RWPE2 (cell line): ENCODE results near the gene UVSSA.

ENCODE experiments used
- ATAC-seq: fragments of 200-7000 bp; cut with Tn5 transposase; 3 replicates; pipeline ENCODE4 v1.9.1; 2021; ENCODE audit warnings: low read depth
- DNase-seq: peaks from one replicate; pipeline ENCODE4 v3.0.0-alpha.2; 2020; ENCODE audit warnings: low spot score
- H3K27ac ChIP-seq: fragments of 450-650 bp; 2 replicates; pipeline ENCODE4 v1.5.1; 2017; ENCODE audit warnings: mild to moderate bottlenecking; ENCODE audit not compliant: poor library complexity, severe bottlenecking
- H3K27me3 ChIP-seq: fragments of 250-450 bp; sonication (Bioruptor Pico); 2 replicates; pipeline ENCODE4 v1.5.1; 2021; ENCODE audit warnings: mild to moderate bottlenecking, moderate library complexity; ENCODE audit not compliant: insufficient read depth, poor library complexity, severe bottlenecking
- H3K36me3 ChIP-seq: fragments of 250-450 bp; sonication (Bioruptor Pico); 2 replicates; pipeline ENCODE4 v1.5.1; 2020; ENCODE audit warnings: low read depth, mild to moderate bottlenecking, moderate library complexity
- H3K4me1 ChIP-seq: fragments of 250-450 bp; sonication (Bioruptor Pico); 2 replicates; pipeline ENCODE4 v1.5.1; 2021; ENCODE audit warnings: mild to moderate bottlenecking, moderate library complexity; ENCODE audit not compliant: insufficient read depth, poor library complexity, severe bottlenecking
- H3K4me3 ChIP-seq: fragments of 250-450 bp; sonication (Bioruptor Pico); 2 replicates; pipeline ENCODE4 v1.5.1; 2021; ENCODE audit warnings: mild to moderate bottlenecking, moderate library complexity; ENCODE audit not compliant: severe bottlenecking
- H3K9me3 ChIP-seq: fragments of 250-450 bp; sonication (Bioruptor Pico); 2 replicates; pipeline ENCODE4 v1.5.1; 2021; ENCODE audit warnings: mild to moderate bottlenecking, moderate library complexity; ENCODE audit not compliant: severe bottlenecking
- TF ChIP-seq, protein P1 (sequence below): fragments of 450-650 bp; IDR thresholded peaks from one replicate; pipeline ENCODE4 v1.5.1; 2017; ENCODE audit warnings: mild to moderate bottlenecking, moderate library complexity; ENCODE audit not compliant: poor library complexity, severe bottlenecking

The UVSSA gene

DNA sequence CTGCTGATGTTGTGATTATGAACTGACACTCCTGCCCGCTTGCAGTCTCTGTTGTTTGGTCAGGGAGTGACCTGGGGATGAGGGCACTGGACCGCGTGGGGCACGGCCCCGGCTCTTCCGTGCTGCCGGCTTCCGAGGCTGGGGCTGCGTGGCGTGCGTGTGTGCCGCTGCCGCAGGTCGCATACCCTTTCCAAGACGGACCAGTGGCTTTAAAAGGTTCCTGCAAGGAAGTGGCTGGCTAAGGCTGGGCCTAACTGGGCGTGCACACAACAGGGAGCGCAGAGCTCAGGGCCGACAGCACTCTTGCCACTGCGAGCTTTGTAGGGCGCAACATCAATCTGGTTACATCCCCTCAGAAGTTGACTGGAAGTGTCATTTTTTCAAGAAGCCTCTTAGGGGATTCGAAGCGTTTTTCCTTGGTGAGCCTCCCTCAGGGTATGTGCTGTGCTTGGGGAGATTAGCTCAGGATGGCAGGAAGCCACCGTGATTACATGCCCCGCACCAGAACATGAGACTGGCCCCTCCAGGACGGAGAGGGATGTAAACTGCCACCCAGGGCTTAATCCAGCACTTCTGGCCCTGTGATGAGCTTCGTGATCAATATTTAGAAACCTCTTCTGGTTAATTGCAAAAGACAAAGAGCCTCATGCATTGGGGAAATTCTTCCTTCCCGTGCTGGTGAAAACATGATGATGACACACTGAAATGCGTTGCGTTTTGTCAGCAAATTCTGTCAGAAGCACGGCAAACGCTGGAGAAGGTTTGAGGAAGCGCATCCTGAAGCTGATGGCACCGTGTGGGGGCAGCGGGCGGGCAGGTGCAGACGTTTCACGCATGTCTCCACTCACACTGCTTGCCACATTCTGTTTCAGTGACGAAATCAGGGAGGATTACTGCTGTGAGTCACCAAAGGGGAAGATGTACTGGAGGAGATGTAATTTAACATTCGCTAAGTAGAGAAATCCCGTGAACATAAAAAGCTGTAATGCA is 46.2 kb upstream of the UVSSA start:
- Histone ChIP-seq H3K27me3 (no peaks in the 10 kb centered on the region), H3K4me3 (no peak overlapping the region), H3K36me3 (peaks cover 68% of the 10 kb centered on the region), H3K27ac (peak overlapping the region; percentile 89), H3K4me1 (peaks cover 53% of the 10 kb centered on the region), H3K9me3 (no peaks in the 10 kb centered on the region)
- TF ChIP-seq, protein P1, sequence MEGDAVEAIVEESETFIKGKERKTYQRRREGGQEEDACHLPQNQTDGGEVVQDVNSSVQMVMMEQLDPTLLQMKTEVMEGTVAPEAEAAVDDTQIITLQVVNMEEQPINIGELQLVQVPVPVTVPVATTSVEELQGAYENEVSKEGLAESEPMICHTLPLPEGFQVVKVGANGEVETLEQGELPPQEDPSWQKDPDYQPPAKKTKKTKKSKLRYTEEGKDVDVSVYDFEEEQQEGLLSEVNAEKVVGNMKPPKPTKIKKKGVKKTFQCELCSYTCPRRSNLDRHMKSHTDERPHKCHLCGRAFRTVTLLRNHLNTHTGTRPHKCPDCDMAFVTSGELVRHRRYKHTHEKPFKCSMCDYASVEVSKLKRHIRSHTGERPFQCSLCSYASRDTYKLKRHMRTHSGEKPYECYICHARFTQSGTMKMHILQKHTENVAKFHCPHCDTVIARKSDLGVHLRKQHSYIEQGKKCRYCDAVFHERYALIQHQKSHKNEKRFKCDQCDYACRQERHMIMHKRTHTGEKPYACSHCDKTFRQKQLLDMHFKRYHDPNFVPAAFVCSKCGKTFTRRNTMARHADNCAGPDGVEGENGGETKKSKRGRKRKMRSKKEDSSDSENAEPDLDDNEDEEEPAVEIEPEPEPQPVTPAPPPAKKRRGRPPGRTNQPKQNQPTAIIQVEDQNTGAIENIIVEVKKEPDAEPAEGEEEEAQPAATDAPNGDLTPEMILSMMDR = no peak
- ATAC-seq (peak; percentile 93), DNase-seq (peak; percentile 93)

DNA sequence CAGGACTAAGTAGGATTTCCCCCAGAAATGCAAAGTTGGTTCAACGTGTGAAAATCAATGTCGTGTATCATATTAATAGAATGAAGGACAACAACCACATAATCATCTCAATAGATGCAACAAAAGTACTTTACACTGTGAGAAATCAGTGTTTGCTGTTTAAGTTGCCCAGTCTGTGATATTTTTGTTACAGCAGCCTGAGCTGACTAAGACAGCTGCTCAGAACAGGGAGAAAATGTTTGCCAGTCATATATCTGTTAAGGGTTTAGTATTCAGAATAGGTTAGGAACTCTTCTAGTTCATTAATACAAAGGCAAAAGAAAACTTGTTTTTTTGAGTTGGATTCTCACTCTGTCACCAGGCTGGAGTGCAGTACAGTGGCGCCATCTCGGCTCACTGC is 44.8 kb upstream of the UVSSA start:
- Histone ChIP-seq H3K27ac (peak overlapping the region; percentile 89), H3K4me3 (no peak overlapping the region), H3K36me3 (peaks cover 73% of the 10 kb centered on the region), H3K4me1 (peaks cover 51% of the 10 kb centered on the region), H3K9me3 (no peaks in the 10 kb centered on the region), H3K27me3 (no peaks in the 10 kb centered on the region)
- TF ChIP-seq, protein P1 = no peak
- ATAC-seq (no peak), DNase-seq (no peak)

DNA sequence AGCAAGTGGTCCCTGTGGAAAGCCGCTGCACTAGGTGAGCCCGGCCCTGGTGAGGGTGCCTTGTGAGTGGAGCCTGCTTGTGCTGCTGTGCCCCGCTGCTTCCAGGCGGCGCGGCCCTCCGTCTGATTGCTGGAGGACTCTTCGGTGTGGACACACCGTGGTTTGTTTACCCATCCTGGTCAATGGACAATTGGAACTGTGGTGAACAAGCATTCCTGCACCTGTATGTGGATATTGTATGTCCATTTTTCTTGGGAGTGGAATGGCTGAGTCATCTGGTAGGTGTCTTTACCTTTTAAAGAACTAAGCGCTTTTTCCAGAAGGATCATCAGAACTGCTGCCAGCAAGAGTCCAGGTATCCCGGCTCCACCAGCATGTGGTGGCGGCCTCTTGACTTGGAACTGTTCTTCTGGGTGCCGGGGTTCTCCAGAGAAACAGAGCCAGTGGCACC is 41.7 kb upstream of the UVSSA start:
- TF ChIP-seq, protein P1 = no peak
- ATAC-seq = no peak

DNA sequence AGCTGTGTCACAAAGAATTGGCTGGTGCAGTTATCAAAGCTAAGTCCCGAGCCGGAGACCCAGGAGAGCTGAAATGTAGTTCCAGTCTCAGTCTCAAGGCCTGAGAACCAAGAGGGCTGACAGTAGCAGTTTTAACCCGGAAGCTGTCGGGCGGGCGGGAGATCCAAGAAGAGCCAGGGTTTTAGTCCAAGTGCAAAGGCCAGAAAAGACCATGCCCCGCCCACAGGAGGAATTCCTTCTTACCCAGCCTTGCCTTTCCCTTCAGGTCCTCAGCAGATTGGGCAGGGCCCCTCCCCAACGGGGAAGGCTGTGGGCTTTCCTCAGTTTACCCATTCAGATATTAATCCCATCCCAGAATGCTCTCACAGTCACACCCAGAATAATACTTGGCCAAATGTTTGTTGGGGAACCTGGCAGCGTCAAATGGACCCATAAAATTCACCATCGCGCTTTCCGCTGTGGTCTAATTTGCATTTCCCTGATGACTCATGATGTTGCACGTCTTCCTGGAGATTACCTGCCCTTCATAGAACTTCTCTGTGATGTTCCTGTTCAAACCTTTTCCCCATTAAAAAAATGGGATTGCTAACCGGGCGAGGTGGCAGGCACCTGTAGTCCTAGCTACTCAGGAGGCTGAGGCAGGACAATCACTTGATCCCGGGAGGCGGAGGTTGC is 41.1 kb upstream of the UVSSA start:
- H3K36me3 ChIP-seq = peaks cover 40% of the 10 kb centered on the region
- DNase-seq (peak; percentile 41), ATAC-seq (no peak)
- no peak overlapping the region for H3K4me3 ChIP-seq
- peaks cover 43% of the 10 kb centered on the region for H3K4me1 ChIP-seq
- H3K27ac ChIP-seq = peak overlapping the region; percentile 53
- TF ChIP-seq, protein P1 = no peak
- no peaks in the 10 kb centered on the region for H3K27me3 ChIP-seq
- H3K9me3 ChIP-seq = no peaks in the 10 kb centered on the region

More for the DNA sequence above, 41.7 kb upstream of the UVSSA start:
- DNase-seq = peak; percentile 54
- Histone ChIP-seq H3K27me3 (no peaks in the 10 kb centered on the region), H3K9me3 (no peaks in the 10 kb centered on the region), H3K4me1 (peaks cover 44% of the 10 kb centered on the region), H3K27ac (peak overlapping the region; percentile 53), H3K36me3 (peaks cover 44% of the 10 kb centered on the region), H3K4me3 (no peak overlapping the region)
